Measurements from ENCODE around the gene AATF.
"Not testable (repeated sequence)": the region's sequence is repeated elsewhere in the genome, so short reads cannot be mapped to it uniquely, and the experiment has no call there.

Gene AATF

DNA sequence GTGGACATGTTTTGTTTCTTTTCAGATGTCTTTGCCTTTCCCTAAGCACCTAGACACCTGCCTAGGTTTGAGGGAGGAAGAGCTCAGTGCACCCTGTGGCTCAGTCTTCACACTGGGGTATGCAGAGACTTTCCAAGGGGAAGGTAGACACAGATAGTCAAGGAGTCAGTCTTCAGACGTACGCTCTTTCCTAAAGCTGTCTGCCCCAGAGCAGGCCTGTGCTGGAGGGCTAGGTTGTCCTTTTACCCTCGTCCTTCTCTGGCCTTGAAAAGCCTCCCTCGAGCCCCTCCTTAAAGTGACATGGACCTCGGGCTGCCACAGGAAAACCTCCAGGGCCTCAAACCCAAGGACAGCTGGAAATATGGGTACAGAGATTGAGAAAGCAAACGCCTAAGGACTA lies 103.7 kb downstream of the AATF start:
- no peak for DNase-seq

DNA sequence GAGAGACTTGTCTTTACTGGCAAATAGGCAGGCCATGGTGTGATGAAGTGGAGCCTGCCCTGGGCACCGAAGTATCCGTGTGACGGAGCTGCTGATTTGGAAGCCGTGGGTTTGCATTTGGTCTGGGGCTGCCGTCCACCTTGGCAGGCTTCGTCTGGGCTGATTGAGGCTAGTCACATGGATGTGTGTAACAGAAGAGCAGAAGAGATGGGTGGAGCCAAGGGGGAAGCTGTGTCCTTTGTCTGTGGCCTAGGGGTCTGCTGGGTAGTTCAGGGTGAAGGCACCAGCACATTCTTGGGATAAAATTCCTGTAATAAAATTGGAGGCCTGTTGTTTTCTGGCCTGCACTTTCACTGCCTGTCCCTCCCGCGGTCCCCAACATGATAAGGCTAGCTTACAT lies 106.1 kb downstream of the AATF start:
- no peak for DNase-seq

DNA sequence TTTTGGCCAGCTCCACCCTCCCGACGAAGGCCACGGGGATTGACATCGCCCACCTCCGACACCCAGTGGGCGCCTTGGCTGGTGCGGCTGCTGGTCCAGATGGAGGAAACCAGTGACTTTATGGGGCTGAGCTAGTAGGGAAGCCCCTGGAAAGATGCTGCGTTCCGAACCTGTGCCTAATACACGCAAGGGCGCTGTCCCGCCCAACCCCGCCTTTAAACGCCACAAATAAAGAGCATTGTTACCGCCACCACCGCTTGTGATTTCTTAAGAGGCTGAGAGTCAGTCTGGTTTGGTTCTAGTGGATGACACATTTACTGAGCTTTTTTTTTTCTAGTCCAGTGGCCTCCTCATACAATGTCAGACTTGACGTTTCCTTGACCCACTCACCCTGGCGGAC lies 107.9 kb downstream of the AATF start:
- DNase-seq: no peak

DNA sequence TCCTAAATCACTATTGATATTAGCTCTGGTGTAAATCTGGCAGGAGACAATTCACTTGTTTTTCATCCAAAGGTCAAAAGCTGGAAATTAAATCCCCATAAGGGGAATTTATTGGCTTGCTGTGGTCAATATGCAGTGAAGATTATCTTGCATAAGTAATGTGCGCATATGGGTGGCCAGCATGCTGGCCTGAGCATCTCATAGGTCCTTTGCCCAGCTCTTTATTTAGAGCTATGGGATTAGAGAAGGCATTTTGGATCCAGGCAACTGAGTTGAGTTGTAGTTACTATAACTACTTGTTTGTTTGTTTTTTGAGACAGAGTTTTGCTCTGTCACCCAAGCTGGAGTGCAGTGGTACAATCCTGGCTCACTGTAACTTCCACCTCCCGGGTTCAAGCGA lies 110.7 kb downstream of the AATF start:
- DNase-seq: no peak

DNA sequence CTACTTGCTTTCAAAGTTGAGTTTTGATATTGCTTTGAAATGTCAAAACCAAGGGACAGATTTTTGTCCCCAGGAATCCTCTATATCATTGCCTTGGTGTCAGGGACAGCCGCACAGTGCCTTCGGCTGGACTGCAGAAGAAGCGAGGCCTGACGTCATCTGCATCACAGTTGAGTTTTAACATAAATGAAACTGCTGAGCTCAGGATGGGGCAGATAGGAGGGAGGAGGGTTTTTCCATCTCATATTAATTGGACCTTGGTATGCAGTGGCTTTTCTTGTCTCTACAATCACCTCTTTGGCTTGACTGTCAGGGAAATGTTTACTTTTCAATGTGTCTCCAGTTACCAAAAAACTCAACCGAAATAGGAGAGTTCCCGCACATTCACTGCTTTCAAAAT lies 111.3 kb downstream of the AATF start:
- no peak for DNase-seq

DNA sequence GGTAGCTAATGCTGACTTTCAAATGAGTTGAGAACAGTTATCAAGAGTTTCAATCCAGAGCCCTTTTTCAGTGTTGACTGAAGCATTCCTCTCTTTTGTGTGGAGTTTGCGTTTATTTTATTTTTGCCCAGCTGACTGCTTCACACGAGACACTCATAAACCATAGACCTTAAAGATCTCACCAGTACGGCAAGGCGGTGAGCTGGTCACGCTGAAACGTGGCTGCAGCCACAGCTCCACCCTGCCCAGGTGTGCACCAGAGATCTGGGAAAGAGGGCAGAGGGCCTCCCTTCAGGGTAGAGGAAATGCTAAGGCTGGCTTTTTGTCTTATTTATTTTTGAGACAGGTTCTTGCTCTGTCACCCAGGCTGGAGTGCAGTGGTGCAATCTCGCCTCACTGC lies 112.2 kb downstream of the AATF start:
- no peak for DNase-seq

DNA sequence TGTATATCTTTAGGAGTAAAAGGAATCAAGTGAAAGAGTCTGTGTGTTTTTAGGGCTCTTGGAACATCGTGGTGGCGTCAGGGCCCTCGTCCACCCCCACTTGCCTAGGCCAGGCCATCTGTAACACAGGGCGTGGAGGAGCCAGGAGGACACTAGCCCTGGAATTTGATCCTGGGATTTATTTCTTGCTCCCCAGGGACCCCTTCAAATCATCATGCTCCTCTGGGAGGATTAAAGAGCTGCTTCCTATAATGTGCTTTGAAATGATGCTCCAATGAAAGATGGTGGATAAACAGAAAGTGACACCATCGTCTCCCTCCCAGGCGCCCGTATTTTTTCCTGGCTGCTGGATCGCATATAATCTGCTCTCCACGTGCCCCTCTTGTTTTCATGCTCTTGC lies 113.3 kb downstream of the AATF start:
- no peak for DNase-seq

DNA sequence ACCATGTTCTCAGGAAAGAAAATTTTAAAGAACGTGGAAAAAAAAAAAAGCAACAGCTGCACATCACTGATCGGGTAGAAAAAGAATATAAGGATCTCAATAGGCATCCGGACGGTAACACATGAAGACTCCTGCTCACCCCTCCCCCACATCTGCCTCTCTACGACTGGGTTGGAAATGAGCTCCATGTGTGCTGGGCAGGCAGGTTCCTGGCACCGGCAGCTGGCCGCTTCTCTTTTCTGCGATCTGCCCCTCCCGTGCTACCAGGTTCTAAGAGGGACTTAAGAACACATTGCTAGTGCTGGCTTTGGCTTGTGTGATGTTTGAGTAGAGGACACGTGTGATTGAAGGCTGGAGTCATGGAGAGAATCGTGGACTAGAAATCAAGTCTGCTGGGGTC lies 115.5 kb downstream of the AATF start:
- no peak for DNase-seq

DNA sequence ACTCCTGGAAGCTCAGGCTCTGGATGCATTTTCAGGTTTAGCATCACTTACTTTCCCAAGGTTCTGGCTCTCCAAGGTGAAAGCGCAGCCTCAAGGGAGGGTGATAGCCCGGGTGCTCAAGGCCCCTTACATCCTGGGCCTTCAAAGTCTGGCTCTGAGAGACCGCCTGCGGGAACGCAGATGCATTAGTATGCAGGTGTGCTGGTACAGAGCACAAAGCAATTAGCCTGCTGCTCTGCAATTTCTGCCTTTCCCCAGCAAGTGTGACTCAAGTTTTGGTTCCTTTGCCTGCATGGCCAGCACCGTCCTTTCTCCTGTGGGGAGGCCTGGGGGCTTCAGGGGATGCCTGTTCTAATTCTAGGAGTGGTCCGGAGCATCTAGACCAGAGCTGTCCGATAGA lies 116.2 kb downstream of the AATF start:
- DNase-seq: no peak

DNA sequence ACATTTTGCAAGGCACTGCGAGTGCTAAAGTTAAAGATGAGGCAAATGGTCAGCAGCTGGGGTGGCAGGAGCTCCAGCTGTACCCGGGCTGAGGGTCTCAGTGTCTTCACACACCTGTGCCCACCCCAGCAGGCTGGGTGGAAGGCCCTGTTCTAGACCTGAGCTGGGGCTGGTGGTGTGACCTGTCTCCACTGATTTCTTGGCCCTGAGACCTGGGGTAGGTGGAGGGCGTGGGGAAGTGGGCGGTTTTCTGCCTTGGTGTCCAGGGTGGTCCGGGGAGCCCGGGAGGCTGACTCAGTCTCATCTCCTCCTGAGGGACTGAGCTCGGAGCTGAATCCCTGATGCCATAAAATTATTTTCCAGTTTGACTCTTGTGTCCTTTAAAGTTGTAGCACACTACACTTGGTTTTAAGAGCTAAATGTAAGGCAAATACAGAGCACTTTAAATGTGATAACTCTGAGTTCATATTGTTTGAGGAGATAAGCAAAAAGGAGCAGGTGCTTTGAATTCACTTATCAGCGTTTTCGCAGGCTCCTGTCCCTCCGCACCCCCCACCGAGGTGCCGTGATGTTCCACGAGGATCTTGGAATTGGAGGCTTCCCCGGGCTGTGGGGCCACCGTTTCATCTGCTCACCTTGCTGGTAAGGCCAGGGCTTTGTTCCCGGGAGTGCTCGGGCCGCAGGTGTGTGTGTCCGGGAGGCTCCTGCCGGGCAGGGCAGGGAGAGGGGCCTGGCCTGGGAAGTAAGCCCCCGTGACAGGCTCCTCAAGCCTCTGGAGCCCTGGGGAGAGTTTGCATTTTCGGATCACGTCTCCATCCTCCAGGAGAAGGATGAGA lies 117.0 kb downstream of the AATF start:
- DNase-seq: no peak

DNA sequence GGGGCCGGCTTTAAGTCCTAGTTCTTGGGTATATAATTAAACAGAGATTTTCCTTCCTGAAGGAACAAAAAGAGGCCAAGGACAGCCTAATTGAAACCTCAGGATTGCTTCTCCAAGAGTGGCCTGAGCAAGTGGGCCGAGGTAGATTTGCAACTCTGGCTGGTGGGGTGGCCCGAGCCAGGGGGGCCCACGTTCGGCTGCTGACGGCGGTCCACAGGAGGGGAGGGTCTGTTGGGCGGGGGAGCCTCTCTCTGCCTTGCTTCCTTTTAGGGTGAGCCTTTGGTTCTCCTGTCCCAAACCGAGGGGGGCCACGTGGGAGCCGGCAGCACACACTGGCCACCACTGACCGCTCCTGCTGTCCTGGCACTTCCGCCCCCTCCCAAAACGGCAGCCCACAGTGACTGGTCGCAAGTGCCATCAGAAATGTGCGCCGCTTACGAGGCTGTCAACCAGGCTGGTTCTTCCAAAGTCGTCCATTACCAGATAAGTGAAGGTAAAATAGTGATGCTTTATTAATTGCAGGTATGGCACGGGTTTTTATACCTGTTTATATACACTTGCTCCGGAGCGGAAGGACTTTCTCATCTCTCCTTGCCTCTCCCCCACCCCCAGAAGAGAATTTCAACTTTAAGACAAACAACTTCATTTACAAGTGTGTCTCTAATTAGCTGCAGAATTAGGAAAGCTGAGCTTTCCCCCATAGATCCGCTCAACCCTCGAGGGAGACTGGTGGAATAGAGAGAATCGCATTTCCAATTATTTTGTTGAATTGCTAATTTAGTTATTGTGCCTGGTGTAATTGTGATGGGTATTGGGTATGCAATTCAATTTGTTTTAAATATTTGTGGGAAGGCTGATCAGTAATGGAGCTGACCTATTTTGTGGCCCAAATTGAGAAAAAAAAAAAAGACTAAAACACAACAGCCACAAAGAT lies 117.8 kb downstream of the AATF start:
- no peak for DNase-seq

DNA sequence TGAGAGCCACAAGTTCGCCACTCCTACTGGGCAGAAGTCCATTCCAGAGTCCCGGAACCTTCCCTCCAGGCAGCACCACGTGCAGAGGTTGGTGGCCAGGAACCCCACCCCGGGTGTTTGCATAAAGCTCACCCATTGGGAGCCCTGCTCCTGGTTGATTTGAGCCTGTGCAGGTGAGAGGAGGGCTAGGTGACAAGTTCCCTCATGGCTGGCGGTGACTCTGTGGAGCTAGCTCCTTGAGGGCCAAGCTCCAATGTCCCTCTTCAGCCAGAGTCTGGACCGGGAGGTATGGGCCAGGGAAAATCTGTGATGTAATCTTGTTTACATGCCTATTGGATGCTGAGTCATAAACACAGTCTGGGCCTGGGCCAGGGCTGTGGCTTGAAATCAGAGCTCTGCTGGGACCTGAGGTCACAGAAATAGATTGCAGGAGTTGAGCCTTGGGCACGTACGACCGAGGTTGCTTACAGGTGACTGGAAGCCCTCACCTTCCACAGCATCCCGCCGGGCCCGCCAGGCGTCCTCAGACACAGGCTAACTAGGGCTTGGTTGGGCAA lies 118.9 kb downstream of the AATF start:
- no peak for DNase-seq

DNA sequence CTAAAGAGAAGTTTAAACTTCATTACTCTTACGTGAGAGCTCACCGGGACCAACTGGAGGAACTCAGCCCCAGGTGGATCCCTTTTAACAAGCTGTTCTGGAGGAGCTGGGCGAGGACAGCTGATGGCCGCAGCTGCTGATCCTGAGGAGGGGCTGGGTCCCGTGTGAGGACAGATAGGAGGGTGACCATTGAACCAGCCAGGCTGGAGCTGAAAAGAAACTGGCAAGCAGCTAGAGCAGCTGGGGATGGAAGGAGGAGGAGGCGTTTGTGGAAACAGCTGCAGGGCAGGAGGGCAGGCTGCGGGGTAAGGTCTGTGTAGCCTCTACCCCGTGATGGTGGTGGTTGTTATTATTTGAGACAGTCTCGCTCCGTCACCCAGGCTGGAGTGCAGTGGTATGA lies 119.5 kb downstream of the AATF start:
- DNase-seq: no peak

DNA sequence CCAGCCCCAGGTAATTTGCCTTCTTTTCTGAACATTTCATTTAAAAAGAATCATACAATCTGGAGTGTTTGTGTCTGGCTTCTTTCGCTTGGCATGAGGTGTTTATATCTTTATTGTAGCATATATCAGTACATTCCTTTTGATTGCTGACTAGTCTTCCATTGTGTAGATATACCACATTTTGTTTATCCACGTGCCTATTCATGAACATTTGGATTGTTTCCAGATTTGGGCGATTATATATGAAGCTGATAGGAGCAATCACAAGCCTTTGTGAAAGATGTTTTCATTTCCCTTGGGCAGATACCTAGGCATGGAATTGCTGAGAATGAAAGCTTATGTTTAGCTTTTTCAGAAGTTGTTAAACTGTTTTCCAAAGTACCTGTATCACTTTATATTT lies 120.3 kb downstream of the AATF start:
- no peak for DNase-seq

DNA sequence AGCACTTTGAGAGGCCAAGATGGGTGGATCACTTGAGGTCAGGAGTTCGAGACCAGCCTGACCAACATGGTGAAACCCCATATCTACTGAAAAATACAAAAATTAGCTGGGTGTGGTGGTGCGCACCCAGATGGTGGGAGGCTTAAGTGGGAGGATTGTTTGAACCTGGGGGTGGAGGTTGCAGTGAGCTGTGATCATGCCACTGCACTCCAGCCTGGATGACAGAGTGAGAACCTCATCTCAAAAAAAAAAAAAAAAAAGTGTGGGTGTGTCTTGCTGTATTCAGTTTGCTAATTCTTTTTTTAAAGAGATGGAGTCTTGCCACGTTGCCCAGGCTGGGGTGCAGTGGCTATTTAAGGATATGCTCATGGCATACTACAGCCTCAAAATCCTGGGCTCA lies 124.7 kb downstream of the AATF start:
- not testable (repeated sequence) for DNase-seq

DNA sequence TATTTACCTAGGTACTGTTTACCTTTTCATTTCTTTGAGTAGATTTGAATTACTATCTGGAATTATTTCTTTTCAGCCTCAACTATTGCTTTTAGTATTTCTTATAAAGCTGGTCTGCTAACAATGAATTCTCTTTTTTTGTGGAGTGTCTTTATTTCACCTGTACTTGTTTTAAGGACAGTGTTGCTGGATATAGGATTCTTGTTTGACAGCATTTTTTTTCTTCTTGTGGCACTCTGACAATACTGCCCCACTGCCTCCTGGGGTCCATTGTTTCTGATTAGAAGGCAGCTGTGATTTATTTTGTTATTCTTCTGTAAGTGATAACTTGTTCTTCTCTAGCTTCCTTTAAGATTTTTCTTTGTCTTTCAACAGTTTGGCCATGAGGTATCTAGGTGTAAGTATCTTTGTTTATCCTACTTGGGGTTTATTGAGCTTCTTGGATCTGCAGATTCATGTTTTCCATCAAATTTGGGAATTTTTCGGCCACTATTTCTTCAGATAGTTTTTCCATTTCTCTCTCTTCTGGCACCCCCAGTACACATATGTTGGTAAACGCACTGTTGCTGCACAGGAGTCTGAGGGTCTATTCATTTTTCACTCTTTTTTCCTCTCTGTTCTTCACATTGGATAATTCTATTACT lies 130.4 kb downstream of the AATF start:
- no peak for DNase-seq

DNA sequence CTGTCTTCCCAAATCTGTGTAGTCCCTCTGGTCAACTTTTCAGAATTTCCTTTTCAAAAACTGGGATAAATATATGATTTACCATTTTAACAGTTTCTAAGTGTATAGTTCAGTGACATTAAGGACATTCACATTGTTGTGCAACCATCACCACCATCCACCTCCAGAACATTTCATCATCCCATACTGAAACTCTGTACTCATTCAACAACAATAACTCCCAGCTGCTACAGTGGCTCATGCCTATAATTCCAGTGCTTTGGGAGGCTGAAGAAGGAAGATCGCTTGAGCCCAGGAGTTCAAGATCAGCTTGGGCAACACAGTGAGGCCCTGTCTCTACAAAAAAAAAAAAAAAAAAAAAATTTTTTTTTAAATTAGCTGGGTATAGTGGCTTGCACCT lies 131.0 kb downstream of the AATF start:
- DNase-seq: no peak

DNA sequence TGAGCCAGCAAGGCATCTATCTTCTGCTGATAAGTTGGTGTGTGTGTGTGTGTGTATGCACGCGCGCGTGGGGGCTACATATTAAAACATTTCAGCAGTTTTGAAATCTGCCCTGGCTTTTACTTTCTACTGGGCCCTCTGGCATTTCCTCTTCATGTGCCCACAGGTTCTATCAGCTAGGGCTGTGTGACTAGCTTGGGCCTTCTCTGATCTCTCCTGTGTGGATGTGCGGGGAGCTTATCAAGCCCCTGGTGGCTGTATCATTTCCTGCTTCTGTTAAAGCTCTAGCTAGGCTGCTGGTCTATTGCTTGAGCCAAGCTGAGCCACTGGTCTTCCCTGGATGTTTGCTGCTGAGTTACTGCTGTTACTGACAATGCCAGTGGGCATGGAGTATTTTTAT lies 132.5 kb downstream of the AATF start:
- DNase-seq: no peak

DNA sequence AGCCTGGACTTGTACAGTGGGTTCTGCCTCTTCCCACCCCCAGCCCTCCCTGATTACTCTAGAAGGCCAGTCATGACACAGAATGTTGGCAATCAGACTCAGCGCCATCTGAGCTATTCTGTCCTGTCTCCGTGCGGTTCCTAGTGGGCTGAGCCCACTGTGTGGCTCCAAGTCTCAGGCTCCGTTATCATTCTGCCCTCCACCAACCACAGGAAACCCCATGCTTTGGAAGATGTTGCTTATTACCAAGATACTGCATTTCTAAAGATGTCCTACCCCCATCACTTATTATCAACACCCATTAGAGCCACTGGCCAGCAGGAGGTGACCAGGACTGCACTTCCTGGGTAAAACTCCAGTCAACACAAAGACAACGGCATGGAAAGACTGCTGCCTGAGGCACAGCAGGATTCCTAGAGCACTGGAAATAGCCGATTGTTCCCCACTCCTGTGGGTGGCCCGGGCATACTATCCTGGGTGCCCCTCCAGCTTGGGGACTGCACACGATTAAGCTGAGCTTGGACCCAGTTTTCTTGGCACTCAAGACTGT lies 133.6 kb downstream of the AATF start:
- DNase-seq: no peak

DNA sequence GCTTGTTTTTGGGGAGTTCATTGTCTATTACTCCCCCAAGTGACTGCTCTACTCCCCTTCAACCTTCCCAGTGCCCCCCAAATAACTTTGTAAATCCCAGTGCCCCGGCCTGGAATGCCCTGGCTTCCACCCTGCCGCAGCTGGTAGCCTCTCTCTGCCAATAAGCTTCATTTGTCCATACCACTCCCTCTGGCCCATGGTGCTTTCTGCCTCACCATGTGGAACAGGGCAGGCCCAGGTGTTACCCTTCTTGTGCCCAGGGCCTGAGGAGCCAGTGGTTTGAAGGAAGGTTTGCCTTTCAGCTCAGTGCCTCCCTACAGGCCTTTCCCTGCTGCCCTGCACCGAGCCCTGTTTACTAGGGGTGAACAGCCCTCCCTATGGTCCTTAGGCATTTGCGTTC lies 134.2 kb downstream of the AATF start:
- no peak for DNase-seq

DNA sequence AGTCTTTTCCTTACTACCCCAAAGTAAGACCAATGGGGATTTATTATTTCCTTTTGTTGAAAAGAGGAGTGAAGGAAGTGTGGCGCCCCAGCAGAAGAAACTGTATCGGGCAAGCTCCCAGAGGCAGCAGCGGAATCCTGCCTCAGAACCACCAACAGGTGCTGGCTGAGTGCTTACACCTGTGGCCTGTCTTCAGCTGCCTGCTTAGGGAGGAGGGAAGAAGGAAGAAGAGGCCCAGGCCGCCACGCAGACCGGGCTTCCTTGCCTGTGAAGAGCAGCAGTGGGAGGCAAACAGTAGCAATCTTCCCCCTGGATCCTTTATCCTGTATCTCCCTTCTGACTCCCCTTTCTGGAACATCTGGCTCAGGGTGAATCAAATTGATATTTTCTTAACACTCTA lies 134.7 kb downstream of the AATF start:
- DNase-seq: no peak

DNA sequence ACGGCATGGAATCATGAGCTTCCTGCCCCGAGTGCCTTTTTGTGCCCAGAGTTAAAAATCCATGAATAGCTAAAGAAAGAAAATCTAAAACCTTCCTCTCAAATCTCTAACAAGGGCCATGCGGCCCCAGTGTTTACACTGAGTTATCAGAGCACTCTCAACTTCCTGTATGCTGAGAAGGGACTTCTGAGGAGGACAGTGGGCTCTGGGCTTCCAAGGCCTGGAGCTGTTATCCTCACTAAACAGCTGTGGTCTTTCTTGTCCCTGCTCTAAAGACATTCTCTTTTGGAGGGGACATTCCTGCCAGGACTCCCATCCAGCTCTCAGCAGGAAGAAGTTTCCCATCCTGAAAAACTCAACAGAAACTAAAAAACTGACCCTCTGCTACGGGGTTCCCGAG lies 135.6 kb downstream of the AATF start:
- no peak for DNase-seq

DNA sequence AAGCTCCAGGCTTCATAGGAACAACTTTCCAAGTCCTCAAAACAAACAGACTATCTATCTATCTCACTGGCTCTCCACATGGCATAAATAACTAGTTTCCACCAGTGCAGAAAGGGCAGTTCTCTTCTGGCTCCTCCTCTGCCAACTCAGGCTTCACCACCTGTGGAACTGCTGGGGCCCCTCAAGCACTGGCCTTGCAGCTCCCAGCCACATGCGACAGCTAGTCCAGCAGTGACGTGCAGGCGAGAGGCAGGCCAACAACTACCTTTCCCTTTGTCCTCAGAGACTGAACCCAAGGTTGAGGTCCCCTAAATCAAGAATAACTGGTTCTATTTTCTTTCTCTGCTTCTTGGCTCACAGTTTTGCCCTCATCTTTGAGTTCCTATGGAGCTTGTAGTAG lies 137.6 kb downstream of the AATF start:
- no peak for DNase-seq

All from activated CD4-positive, alpha-beta T cell treated with anti-CD3 and anti-CD28 coated beads, Interleukin-2, amount 50 U/mL, for 4 hours (primary cell).